Measurements from ENCODE around the gene TMBIM1.

DNA sequence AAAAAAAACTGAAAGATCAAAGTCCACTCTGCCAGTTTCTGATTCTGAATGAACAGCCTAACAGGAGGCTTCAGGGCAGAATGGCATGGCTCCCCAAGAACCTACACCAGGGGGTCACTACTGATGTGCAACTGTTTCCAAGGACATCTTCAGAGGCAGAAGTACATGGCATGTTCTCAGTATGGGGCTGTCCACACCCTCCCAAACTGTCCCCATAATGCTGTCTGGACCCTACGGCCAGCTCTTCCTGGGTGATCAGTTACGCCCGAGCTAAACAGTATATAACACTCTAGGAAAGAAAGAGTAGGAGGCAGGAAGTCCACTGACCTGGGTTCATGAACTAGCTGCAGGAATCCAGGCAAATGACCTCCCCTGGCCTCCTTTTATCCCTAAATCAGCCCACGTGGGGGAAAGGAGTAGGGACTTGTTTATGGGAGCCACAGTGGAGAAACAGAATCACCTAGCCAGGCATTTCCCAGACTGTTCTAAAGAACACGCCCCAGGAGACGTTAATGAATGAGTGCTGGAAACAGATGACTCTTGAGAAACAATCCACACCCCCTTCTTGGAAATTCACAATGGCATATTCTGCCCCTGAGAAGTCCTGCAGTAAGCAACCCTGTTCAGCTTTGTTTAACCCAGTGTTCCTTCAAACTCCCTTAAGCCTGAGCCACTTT, 2.5 kb downstream of the TMBIM1 start:
- TF ChIP-seq, protein P1, sequence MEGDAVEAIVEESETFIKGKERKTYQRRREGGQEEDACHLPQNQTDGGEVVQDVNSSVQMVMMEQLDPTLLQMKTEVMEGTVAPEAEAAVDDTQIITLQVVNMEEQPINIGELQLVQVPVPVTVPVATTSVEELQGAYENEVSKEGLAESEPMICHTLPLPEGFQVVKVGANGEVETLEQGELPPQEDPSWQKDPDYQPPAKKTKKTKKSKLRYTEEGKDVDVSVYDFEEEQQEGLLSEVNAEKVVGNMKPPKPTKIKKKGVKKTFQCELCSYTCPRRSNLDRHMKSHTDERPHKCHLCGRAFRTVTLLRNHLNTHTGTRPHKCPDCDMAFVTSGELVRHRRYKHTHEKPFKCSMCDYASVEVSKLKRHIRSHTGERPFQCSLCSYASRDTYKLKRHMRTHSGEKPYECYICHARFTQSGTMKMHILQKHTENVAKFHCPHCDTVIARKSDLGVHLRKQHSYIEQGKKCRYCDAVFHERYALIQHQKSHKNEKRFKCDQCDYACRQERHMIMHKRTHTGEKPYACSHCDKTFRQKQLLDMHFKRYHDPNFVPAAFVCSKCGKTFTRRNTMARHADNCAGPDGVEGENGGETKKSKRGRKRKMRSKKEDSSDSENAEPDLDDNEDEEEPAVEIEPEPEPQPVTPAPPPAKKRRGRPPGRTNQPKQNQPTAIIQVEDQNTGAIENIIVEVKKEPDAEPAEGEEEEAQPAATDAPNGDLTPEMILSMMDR (IDR thresholded peaks at IDR 0.05; ENCODE audit: low read length), result no peak
- no peak for TF ChIP-seq EZH2 (optimal IDR thresholded peaks at IDR 0.05; ENCODE audit: low read depth, low read length)

Data from MM.1S (cell line).